Central memory CD8-positive, alpha-beta T cell (primary cell): ENCODE measurements around the gene BPI.
"Not testable (repeated sequence)": the region's sequence is repeated elsewhere in the genome, so short reads cannot be mapped to it uniquely, and the experiment has no call there.

Experiments used
- ATAC-seq: fragments of 150-1000 bp; cut with Tn5 transposase; replicated peaks from 2 replicates; pipeline ENCODE4 v1.10.0; 2022; ENCODE audit warnings: mild to moderate bottlenecking, moderate FRiP score, moderate number of reproducible peaks; ENCODE audit not compliant: poor library complexity, severe bottlenecking; ENCODE audit errors: extremely low read depth
- DNase-seq, 2 donors: peaks; one replicate each; pipeline ENCODE4 v3.0.0; 2021; ENCODE audit warnings: low spot score in 2 of 2
- H3K27ac Mint-ChIP-seq: one replicate; pipeline ENCODE4 v1.8.0; 2022; ENCODE audit warnings: low read depth, mild to moderate bottlenecking, moderate library complexity, mixed read lengths
- H3K27me3 Mint-ChIP-seq: one replicate; pipeline ENCODE4 v1.8.0; 2022; ENCODE audit warnings: mixed read lengths
- H3K36me3 Mint-ChIP-seq: one replicate; pipeline ENCODE4 v1.8.0; 2022; ENCODE audit warnings: mild to moderate bottlenecking, moderate library complexity, mixed read lengths; ENCODE audit not compliant: insufficient read depth
- H3K4me1 Mint-ChIP-seq: one replicate; pipeline ENCODE4 v1.8.0; 2022; ENCODE audit warnings: mixed read lengths
- H3K4me3 Mint-ChIP-seq: one replicate; pipeline ENCODE4 v1.8.0; 2022; ENCODE audit warnings: mild to moderate bottlenecking, moderate library complexity, mixed read lengths
- H3K9me3 Mint-ChIP-seq: one replicate; pipeline ENCODE4 v1.8.0; 2022; ENCODE audit warnings: mixed read lengths

The BPI gene

GRCh38 chr20:38331814-38332213 lies 27.9 kb downstream of the BPI start:
- ATAC-seq = no peak
- no peaks in the 10 kb centered on the region for H3K9me3 Mint-ChIP-seq
- no peaks in the 10 kb centered on the region for H3K36me3 Mint-ChIP-seq
- no peak overlapping the region for H3K27ac Mint-ChIP-seq
- no peak for DNase-seq
- H3K4me1 Mint-ChIP-seq = no peaks in the 10 kb centered on the region
- no peak overlapping the region for H3K4me3 Mint-ChIP-seq
- H3K27me3 Mint-ChIP-seq = peaks cover 71% of the 10 kb centered on the region

GRCh38 chr20:38334016-38334415 lies 30.1 kb downstream of the BPI start:
- Mint-ChIP-seq H3K27ac (no peak overlapping the region), H3K4me3 (no peak overlapping the region), H3K27me3 (peaks cover 66% of the 10 kb centered on the region), H3K4me1 (no peaks in the 10 kb centered on the region), H3K9me3 (peaks cover 5% of the 10 kb centered on the region), H3K36me3 (no peaks in the 10 kb centered on the region)
- ATAC-seq (no peak), DNase-seq (no peak)

- ATAC-seq = no peak
- H3K4me3 Mint-ChIP-seq = no peak overlapping the region
- H3K9me3 Mint-ChIP-seq = peaks cover 5% of the 10 kb centered on the region
- no peak for DNase-seq
- H3K27me3 Mint-ChIP-seq = peaks cover 52% of the 10 kb centered on the region
- H3K36me3 Mint-ChIP-seq = no peaks in the 10 kb centered on the region
- H3K27ac Mint-ChIP-seq = no peak overlapping the region
- H3K4me1 Mint-ChIP-seq = no peaks in the 10 kb centered on the region
Observed at GRCh38 chr20:38336726-38337125, 32.8 kb downstream of the BPI start.

GRCh38 chr20:38337561-38338140 lies 33.7 kb downstream of the BPI start:
- DNase-seq = no peak
- H3K36me3 Mint-ChIP-seq = no peaks in the 10 kb centered on the region
- peaks cover 5% of the 10 kb centered on the region for H3K9me3 Mint-ChIP-seq
- no peak overlapping the region for H3K4me3 Mint-ChIP-seq
- ATAC-seq = no peak
- H3K4me1 Mint-ChIP-seq = no peaks in the 10 kb centered on the region
- H3K27me3 Mint-ChIP-seq = peaks cover 52% of the 10 kb centered on the region
- no peak overlapping the region for H3K27ac Mint-ChIP-seq

- Mint-ChIP-seq H3K36me3 (no peaks in the 10 kb centered on the region), H3K4me1 (no peaks in the 10 kb centered on the region), H3K9me3 (peaks cover 5% of the 10 kb centered on the region), H3K4me3 (no peak overlapping the region), H3K27me3 (peaks cover 50% of the 10 kb centered on the region), H3K27ac (no peak overlapping the region)
- DNase-seq (no peak), ATAC-seq (no peak)
Observed at GRCh38 chr20:38338849-38339520, 35.0 kb downstream of the BPI start.

GRCh38 chr20:38339521-38339896 lies 35.6 kb downstream of the BPI start:
- H3K36me3 Mint-ChIP-seq, H3K4me1 Mint-ChIP-seq, H3K27ac Mint-ChIP-seq, ATAC-seq, H3K4me3 Mint-ChIP-seq, DNase-seq, H3K9me3 Mint-ChIP-seq: not testable (repeated sequence)
- H3K27me3 Mint-ChIP-seq = peaks cover 50% of the 10 kb centered on the region

GRCh38 chr20:38339997-38340396 lies 36.0 kb downstream of the BPI start:
- no peak for ATAC-seq
- Mint-ChIP-seq H3K27me3 (peaks cover 47% of the 10 kb centered on the region), H3K4me3 (no peak overlapping the region), H3K36me3 (no peaks in the 10 kb centered on the region), H3K4me1 (no peaks in the 10 kb centered on the region), H3K27ac (no peak overlapping the region), H3K9me3 (peaks cover 5% of the 10 kb centered on the region)
- no peak for DNase-seq

DNA sequence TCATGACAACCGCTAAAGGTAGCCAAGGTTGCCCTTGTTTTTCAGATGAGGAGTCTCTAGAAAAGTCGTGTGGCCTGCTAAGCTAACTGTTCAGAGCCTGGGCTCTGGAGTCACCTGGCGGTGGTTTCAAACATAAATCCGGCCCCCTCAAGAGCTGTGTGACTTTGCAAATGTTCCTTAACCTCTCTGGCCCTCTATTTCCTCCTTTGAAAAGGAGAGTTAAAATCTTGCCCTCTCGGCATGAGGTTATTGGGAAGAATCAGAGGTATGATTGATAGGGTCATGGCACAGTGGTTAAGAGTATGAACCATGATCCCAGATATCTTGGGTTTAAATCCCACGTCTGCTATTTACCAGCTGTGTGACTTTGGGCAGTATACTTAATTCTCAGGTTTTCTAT lies 36.7 kb downstream of the BPI start:
- H3K27me3 Mint-ChIP-seq = peaks cover 40% of the 10 kb centered on the region
- DNase-seq = no peak
- no peak for ATAC-seq
- H3K36me3 Mint-ChIP-seq = no peaks in the 10 kb centered on the region
- no peak overlapping the region for H3K27ac Mint-ChIP-seq
- no peaks in the 10 kb centered on the region for H3K4me1 Mint-ChIP-seq
- no peak overlapping the region for H3K4me3 Mint-ChIP-seq
- peaks cover 5% of the 10 kb centered on the region for H3K9me3 Mint-ChIP-seq

GRCh38 chr20:38342216-38342615 lies 38.3 kb downstream of the BPI start:
- H3K9me3 Mint-ChIP-seq = peaks cover 5% of the 10 kb centered on the region

DNA sequence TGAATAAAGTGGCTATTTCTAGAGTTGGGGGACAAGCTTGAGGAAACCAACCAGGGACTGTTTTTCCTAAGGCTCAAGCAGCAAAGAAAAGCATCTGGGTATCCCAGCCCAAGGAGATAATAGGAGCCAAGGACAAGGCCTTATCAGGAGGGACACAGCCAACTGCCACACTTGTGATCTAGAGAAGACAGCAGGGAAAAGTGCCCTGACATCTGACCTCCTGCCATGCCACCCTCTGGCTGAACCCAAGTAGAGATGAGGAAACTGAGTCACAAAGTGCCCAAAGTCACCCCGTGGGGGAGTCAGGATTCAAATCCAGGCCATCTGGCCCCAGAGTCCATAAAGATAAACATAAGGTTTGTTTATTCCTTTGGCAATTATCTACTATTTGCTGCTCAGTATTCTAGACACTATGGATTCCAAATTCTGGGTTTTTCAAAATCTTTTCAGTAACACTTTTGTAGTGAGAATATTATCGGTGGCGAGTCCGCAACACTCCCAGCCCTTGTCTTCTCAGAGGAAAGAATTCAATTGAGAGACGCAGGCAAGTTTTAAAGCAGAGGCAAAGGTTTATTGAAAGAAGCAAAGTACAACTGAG lies 38.9 kb downstream of the BPI start:
- Mint-ChIP-seq H3K36me3 (no peaks in the 10 kb centered on the region), H3K9me3 (peaks cover 5% of the 10 kb centered on the region), H3K27ac (no peak overlapping the region), H3K4me3 (no peak overlapping the region), H3K27me3 (peaks cover 34% of the 10 kb centered on the region), H3K4me1 (no peaks in the 10 kb centered on the region)
- no peak for DNase-seq
- ATAC-seq = no peak

More at GRCh38 chr20:38342216-38342615, 38.3 kb downstream of the BPI start:
- DNase-seq = no peak
- H3K27me3 Mint-ChIP-seq = peaks cover 34% of the 10 kb centered on the region
- no peaks in the 10 kb centered on the region for H3K4me1 Mint-ChIP-seq
- ATAC-seq = no peak
- H3K4me3 Mint-ChIP-seq = no peak overlapping the region
- no peak overlapping the region for H3K27ac Mint-ChIP-seq
- H3K36me3 Mint-ChIP-seq = no peaks in the 10 kb centered on the region

- H3K9me3 Mint-ChIP-seq = no peaks in the 10 kb centered on the region
- no peak overlapping the region for H3K4me3 Mint-ChIP-seq
- no peaks in the 10 kb centered on the region for H3K36me3 Mint-ChIP-seq
- H3K27ac Mint-ChIP-seq = no peak overlapping the region
- peaks cover 33% of the 10 kb centered on the region for H3K27me3 Mint-ChIP-seq
- DNase-seq = no peak
- ATAC-seq = no peak
- no peaks in the 10 kb centered on the region for H3K4me1 Mint-ChIP-seq
Observed at GRCh38 chr20:38343311-38344106, 39.6 kb downstream of the BPI start.

DNA sequence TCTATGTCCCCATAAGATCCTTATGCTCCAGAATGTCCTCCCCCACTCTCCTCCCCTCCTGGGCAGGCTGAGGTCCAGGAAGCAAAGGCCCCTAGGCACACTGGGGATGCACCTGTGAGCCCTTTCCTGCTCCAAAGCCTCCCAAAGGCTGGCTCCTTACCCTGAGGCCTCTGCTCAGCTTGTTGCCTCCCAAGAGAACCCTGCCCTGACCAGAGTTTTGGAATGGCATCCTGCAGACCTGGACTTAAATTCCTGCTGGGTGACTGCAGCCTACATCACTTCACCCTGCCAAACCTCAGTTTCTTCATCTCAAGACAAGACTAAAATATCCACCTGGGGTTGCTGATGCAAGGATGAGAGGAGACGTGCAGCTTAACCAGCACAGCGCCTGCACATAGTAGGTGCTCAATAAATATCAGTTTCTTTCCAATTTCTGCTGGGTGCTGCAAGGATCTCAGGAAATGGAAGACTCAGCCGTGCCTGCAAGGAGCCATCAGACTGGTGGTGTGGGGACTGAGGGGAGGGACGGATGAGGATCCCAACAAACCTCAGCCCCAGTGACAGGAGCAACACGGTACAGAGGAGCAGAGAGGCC lies 40.2 kb downstream of the BPI start:
- H3K4me3 Mint-ChIP-seq = no peak overlapping the region
- no peak for ATAC-seq
- DNase-seq = no peak
- no peaks in the 10 kb centered on the region for H3K36me3 Mint-ChIP-seq
- no peak overlapping the region for H3K27ac Mint-ChIP-seq
- no peaks in the 10 kb centered on the region for H3K4me1 Mint-ChIP-seq
- H3K27me3 Mint-ChIP-seq = peaks cover 40% of the 10 kb centered on the region
- no peaks in the 10 kb centered on the region for H3K9me3 Mint-ChIP-seq
